Gastroesophageal sphincter (tissue), 4 donors: ENCODE results near the gene PTAR1. TPM values are rescaled to one million over a fixed set of nuclear protein-coding genes. Genes with fewer than 3 reads are reported as not detected.

Source experiments
- ATAC-seq: fragments of 150-250 bp; one replicate; pipeline ENCODE4 v1.9.1; 2016; ENCODE audit warnings: mild to moderate bottlenecking, moderate library complexity
- H3K27ac ChIP-seq, 4 donors: fragments of 200-600 bp; sonication (generic) in 3 of 4; 1 replicate in 3 of 4; 2 replicates in 1 of 4; pipeline ENCODE4 v1.5.1; 2016 to 2019
- H3K27me3 ChIP-seq: fragments of 200-600 bp; sonication (generic); one replicate; pipeline ENCODE4 v1.5.1; 2019
- H3K36me3 ChIP-seq, 2 donors: fragments of 200-600 bp; sonication (generic); one replicate each; pipeline ENCODE4 v1.5.1; 2019; ENCODE audit warnings: control low read depth in 1 of 2
- H3K4me1 ChIP-seq, 3 donors: fragments of 200-600 bp; sonication (generic); 1 replicate in 2 of 3; 2 replicates in 1 of 3; pipeline ENCODE4 v1.5.1; 2016 to 2019; ENCODE audit warnings: control low read depth in 2 of 3
- H3K4me3 ChIP-seq, 2 donors: fragments of 200-600 bp; sonication (generic); one replicate each; pipeline ENCODE4 v1.5.1; 2019; ENCODE audit warnings: mild to moderate bottlenecking in 1 of 2, moderate library complexity in 1 of 2
- H3K9me3 ChIP-seq, 3 donors: fragments of 200-600 bp; sonication (generic); one replicate each; pipeline ENCODE4 v1.5.1; 2017 to 2019; ENCODE audit warnings: control low read depth in 2 of 3
- CTCF ChIP-seq, 4 experiments: fragments of 200-600 bp in 2 of 4; fragments of 450-650 bp in 2 of 4; sonication (generic) in 1 of 4; IDR thresholded peaks; one replicate each; pipeline ENCODE4 v1.5.1; 2017 to 2019; ENCODE audit warnings: antibody characterized with exemption in 4 of 4, mild to moderate bottlenecking in 2 of 4, moderate library complexity in 2 of 4
- EP300 ChIP-seq: sonication (generic); formaldehyde crosslinking; IDR thresholded peaks from one replicate; pipeline ENCODE4 v1.6.1; 2017; ENCODE audit warnings: antibody characterized with exemption, mild to moderate bottlenecking
- POLR2A ChIP-seq, 2 donors: fragments of 450-650 bp; IDR thresholded peaks; one replicate each; pipeline ENCODE4 v1.6.1; 2017; ENCODE audit warnings: antibody characterized with exemption in 2 of 2, mild to moderate bottlenecking in 2 of 2, moderate library complexity in 1 of 2
- POLR2AphosphoS5 ChIP-seq: sonication (generic); formaldehyde crosslinking; IDR thresholded peaks from one replicate; pipeline ENCODE4 v1.6.1; 2017; ENCODE audit warnings: antibody characterized with exemption
- WGBS, 2 donors: methylation state at CpG; one replicate each; pipeline ENCODE4 v1.1.5; 2018; ENCODE audit warnings: low coverage in 1 of 2; 5-methylcytosine and 5-hydroxymethylcytosine counted together
- total RNA-seq, 4 donors: library from RNA; depleted of rRNA; stranded (reverse); fragments of >200 nt; gene quantifications; one replicate each; pipeline ENCODE4 v1.1.0, GENCODE V29; 2016

Gene PTAR1
- total RNA-seq, 4 donors from 2014 or later = 55.0 to 91.8 (median 68.5) TPM

- H3K9me3 ChIP-seq = no peaks in the 10 kb centered on the region
- TF ChIP-seq CTCF (IDR thresholded peaks at IDR 0.05) = no peak
- no peak for TF ChIP-seq POLR2A (IDR thresholded peaks at IDR 0.05)
- no peak for TF ChIP-seq EP300
- no peak for TF ChIP-seq POLR2AphosphoS5
- no peak overlapping the region for H3K27ac ChIP-seq
- H3K27me3 ChIP-seq = no peaks in the 10 kb centered on the region
- peaks cover 0 to 79% (median 0%) of the 10 kb centered on the region in 3 donors for H3K4me1 ChIP-seq
- ATAC-seq = no peak
- 30 to 58% methylated on average over 2 of the region's 2 CpGs for WGBS, 2 donors
- peaks cover 0 to 39% of the 10 kb centered on the region in 2 donors for H3K36me3 ChIP-seq
- no peak overlapping the region for H3K4me3 ChIP-seq
Measured at GRCh38 chr9:69750085-69750484, 9.7 kb downstream of the PTAR1 start.

GRCh38 chr9:69748304-69748703, 11.5 kb downstream of the PTAR1 start:
- Histone ChIP-seq H3K36me3 (peaks cover 0 to 47% of the 10 kb centered on the region in 2 donors), H3K27ac (no peak overlapping the region), H3K9me3 (no peaks in the 10 kb centered on the region), H3K4me3 (no peak overlapping the region), H3K27me3 (no peaks in the 10 kb centered on the region), H3K4me1 (peaks cover 0 to 73% (median 0%) of the 10 kb centered on the region in 3 donors)
- ATAC-seq = no peak
- WGBS, 2 donors = 31 to 70% methylated on average over 2 of the region's 2 CpGs
- TF ChIP-seq POLR2AphosphoS5 (no peak), EP300 (no peak), POLR2A (IDR thresholded peaks at IDR 0.05) (no peak)

GRCh38 chr9:69746859-69747560, 12.8 kb downstream of the PTAR1 start:
- no peak overlapping the region for H3K27ac ChIP-seq
- H3K4me1 ChIP-seq = peaks cover 0 to 60% (median 0%) of the 10 kb centered on the region in 3 donors
- no peaks in the 10 kb centered on the region for H3K9me3 ChIP-seq
- ATAC-seq = no peak
- peaks cover 0 to 47% of the 10 kb centered on the region in 2 donors for H3K36me3 ChIP-seq
- no peaks in the 10 kb centered on the region for H3K27me3 ChIP-seq
- H3K4me3 ChIP-seq = no peak overlapping the region
- 55 to 58% methylated on average over 3 of the region's 3 CpGs for WGBS, 2 donors
- TF ChIP-seq CTCF (IDR thresholded peaks at IDR 0.05) = no peak
- no peak for TF ChIP-seq POLR2A (IDR thresholded peaks at IDR 0.05)
- TF ChIP-seq EP300 = no peak
- TF ChIP-seq POLR2AphosphoS5 = no peak

GRCh38 chr9:69745716-69746437, 13.9 kb downstream of the PTAR1 start:
- H3K9me3 ChIP-seq = no peaks in the 10 kb centered on the region
- peaks cover 0 to 55% of the 10 kb centered on the region in 2 donors for H3K36me3 ChIP-seq
- WGBS, 2 donors = 49 to 52% methylated on average over 3 of the region's 3 CpGs
- peaks cover 0 to 52% (median 0%) of the 10 kb centered on the region in 3 donors for H3K4me1 ChIP-seq
- no peak overlapping the region for H3K27ac ChIP-seq
- no peaks in the 10 kb centered on the region for H3K27me3 ChIP-seq
- no peak overlapping the region for H3K4me3 ChIP-seq
- no peak for ATAC-seq
- TF ChIP-seq POLR2A (IDR thresholded peaks at IDR 0.05) = no peak
- peak in 1 of 4 experiments; percentile 20 for TF ChIP-seq CTCF (IDR thresholded peaks at IDR 0.05)
- no peak for TF ChIP-seq EP300

- Histone ChIP-seq H3K4me1 (peaks cover 0 to 41% (median 0%) of the 10 kb centered on the region in 3 donors), H3K4me3 (no peak overlapping the region), H3K36me3 (peaks cover 0 to 53% of the 10 kb centered on the region in 2 donors), H3K27me3 (no peaks in the 10 kb centered on the region), H3K9me3 (no peaks in the 10 kb centered on the region), H3K27ac (no peak overlapping the region)
- WGBS, 2 donors = 92 to 93% methylated on average over 4 of the region's 4 CpGs
- no peak for TF ChIP-seq EP300
- no peak for TF ChIP-seq POLR2AphosphoS5
- TF ChIP-seq CTCF (IDR thresholded peaks at IDR 0.05) = no peak
- no peak for TF ChIP-seq POLR2A (IDR thresholded peaks at IDR 0.05)
- no peak for ATAC-seq
Measured at GRCh38 chr9:69744688-69745380, 15.0 kb downstream of the PTAR1 start.
